HCT116 (cell line): ENCODE results near the gene SPTSSA. TPM values are rescaled to one million over a fixed set of nuclear protein-coding genes. Genes with fewer than 3 reads are reported as not detected.

Source experiments
- ATAC-seq: fragments of 200-7000 bp; cut with Tn5 transposase; 2 replicates; pipeline ENCODE4 v1.9.1; 2020; ENCODE audit warnings: mild to moderate bottlenecking, moderate library complexity
- BruUV-seq: library from RNA; stranded (reverse); fragments of 400-500 nt; replicated peaks from 2 replicates; lab custom pipeline; 2021; lab: Mats Ljungman, UMichigan
- CTCF ChIA-PET: fragments of 300-600 bp; sonication (Branson Sonifier 250); formaldehyde crosslinking; loops from one replicate; lab custom pipeline; 2021; ENCODE audit warnings: antibody characterized with exemption; lab: Charles Lee
- POLR2A ChIA-PET: fragments of 300-600, 350-600 bp; sonication (Branson Sonifier 250); formaldehyde crosslinking; loops from one replicate; lab custom pipeline; 2021; ENCODE audit warnings: antibody characterized with exemption; lab: Charles Lee
- RAD21 ChIA-PET, 2 experiments: fragments of 300-600 bp; sonication (Branson Sonifier 250); formaldehyde crosslinking; loops; one replicate each; lab custom pipeline; 2023; ENCODE audit warnings: low total read pairs in 2 of 2; ENCODE audit not compliant: uncharacterized antibody in 2 of 2, unreplicated experiment in 2 of 2, low non-redundant PET in 1 of 2; lab: Charles Lee
- DNase-seq: peaks from one replicate; pipeline ENCODE4 v3.0.0-alpha.2; 2010; ENCODE audit warnings: low read depth, low spot score
- H2AFZ ChIP-seq: fragments of 200-600 bp; shearing (Covaris generic), sonication (generic); 2 replicates; pipeline ENCODE4 v1.6.1; 2017; ENCODE audit warnings: low read depth, mixed run types, mixed read lengths, antibody characterized with exemption, low read length; ENCODE audit not compliant: poor library complexity, severe bottlenecking
- H3K27ac ChIP-seq: 2 replicates; pipeline ENCODE4 v1.5.1; 2012; ENCODE audit warnings: low read depth, low read length
- H3K27me3 ChIP-seq: fragments of 200-600 bp; sonication (generic); 2 replicates; pipeline ENCODE4 v1.6.1; 2016; ENCODE audit warnings: mixed run types, low read length, mixed read lengths; ENCODE audit not compliant: insufficient read depth
- H3K36me3 ChIP-seq, 2 experiments: fragments of 200-500 bp in 1 of 2; fragments of 200-600 bp in 1 of 2; sonication (Bioruptor generic) in 1 of 2; sonication (generic) in 1 of 2; 2 replicates each; pipeline versions ENCODE4 v1.5.1 to v1.6.1; 2014 to 2016; ENCODE audit warnings: low read length in 2 of 2, inconsistent platforms in 1 of 2, mixed read lengths in 1 of 2, mixed run types in 1 of 2; ENCODE audit not compliant: insufficient read depth in 2 of 2, control insufficient read depth in 1 of 2
- H3K4me1 ChIP-seq, 2 experiments: fragments of 200-600 bp in 1 of 2; sonication (generic) in 1 of 2; 2 replicates each; pipeline versions ENCODE4 v1.5.1 to v1.6.1; 2012 to 2017; ENCODE audit warnings: low read length in 2 of 2, inconsistent platforms in 1 of 2, mild to moderate bottlenecking in 1 of 2, mixed read lengths in 1 of 2, mixed run types in 1 of 2, moderate library complexity in 1 of 2; ENCODE audit not compliant: insufficient read depth in 2 of 2, control insufficient read depth in 1 of 2
- H3K4me2 ChIP-seq: fragments of 200-600 bp; sonication (generic); 2 replicates; pipeline ENCODE4 v1.6.1; 2017; ENCODE audit warnings: mixed run types, low read length, mixed read lengths
- H3K4me3 ChIP-seq, 2 experiments: fragments of 200-600 bp in 1 of 2; sonication (generic) in 1 of 2; replicated peaks in 1 of 2; 2 replicates each; pipeline ENCODE4 v1.5.1; 2011 to 2016; ENCODE audit warnings: low read length in 2 of 2, control low read depth in 1 of 2, low read depth in 1 of 2, mild to moderate bottlenecking in 1 of 2, mixed read lengths in 1 of 2, mixed run types in 1 of 2
- H3K79me2 ChIP-seq: fragments of 200-600 bp; sonication (generic); 2 replicates; pipeline ENCODE4 v1.6.1; 2017; ENCODE audit warnings: mild to moderate bottlenecking, mixed run types, low read length, moderate library complexity, mixed read lengths; ENCODE audit not compliant: insufficient read depth
- H3K9ac ChIP-seq: fragments of 200-600 bp; sonication (generic); 2 replicates; pipeline ENCODE4 v1.6.1; 2016; ENCODE audit warnings: low read length, mixed read lengths
- H3K9me2 ChIP-seq: fragments of 200-600 bp; sonication (generic), shearing (Covaris generic); 2 replicates; pipeline ENCODE4 v1.6.1; 2017; ENCODE audit warnings: mixed run types, mild to moderate bottlenecking, moderate library complexity; ENCODE audit not compliant: insufficient read depth
- H3K9me3 ChIP-seq, 2 experiments: fragments of 200-500 bp in 1 of 2; fragments of 200-600 bp in 1 of 2; sonication (Bioruptor generic) in 1 of 2; sonication (generic) in 1 of 2; 2 replicates each; pipeline ENCODE4 v1.6.1; 2014 to 2017; ENCODE audit warnings: low read length in 2 of 2, mixed read lengths in 2 of 2, inconsistent platforms in 1 of 2, low read depth in 1 of 2, mild to moderate bottlenecking in 1 of 2, mixed run types in 1 of 2, moderate library complexity in 1 of 2; ENCODE audit not compliant: control insufficient read depth in 1 of 2, insufficient read depth in 1 of 2
- H4K20me1 ChIP-seq: fragments of 200-600 bp; sonication (generic), shearing (Covaris generic); 2 replicates; pipeline ENCODE4 v1.6.1; 2017; ENCODE audit warnings: mixed run types, mild to moderate bottlenecking, moderate library complexity; ENCODE audit not compliant: insufficient read depth
- ATF3 ChIP-seq: IDR thresholded peaks from 2 replicates; pipeline ENCODE4 v1.6.1; 2012
- CBX3 ChIP-seq: IDR thresholded peaks from 2 replicates; pipeline ENCODE4 v1.6.1; 2012; ENCODE audit warnings: low read depth
- CEBPB ChIP-seq: IDR thresholded peaks from 2 replicates; pipeline ENCODE4 v1.6.1; 2012; ENCODE audit warnings: low read depth
- CTCF ChIP-seq, 3 experiments: fragments of 200-600 bp in 1 of 3; sonication (generic) in 1 of 3; IDR thresholded peaks in 2 of 3; conservative IDR thresholded peaks in 1 of 3; 2 replicates each; pipeline ENCODE4 v1.5.1; 2012 to 2017; ENCODE audit warnings: low read depth in 2 of 3, low read length in 2 of 3, antibody characterized with exemption in 1 of 3, borderline replicate concordance in 1 of 3, control low read depth in 1 of 3, mild to moderate bottlenecking in 1 of 3, mixed read lengths in 1 of 3, mixed run types in 1 of 3, moderate library complexity in 1 of 3; ENCODE audit not compliant: insufficient read depth in 1 of 3
- EGR1 ChIP-seq: IDR thresholded peaks from 2 replicates; pipeline ENCODE4 v1.6.1; 2012; ENCODE audit warnings: low read depth
- EZH2 ChIP-seq: fragments of 200-600 bp; sonication (generic); IDR thresholded peaks from 2 replicates; pipeline ENCODE4 v1.6.1; 2017; ENCODE audit warnings: antibody characterized with exemption, mixed run types
- EZH2phosphoT487 ChIP-seq: fragments of 200-600 bp; IDR thresholded peaks from 2 replicates; pipeline ENCODE4 v1.6.1; 2018; ENCODE audit warnings: antibody characterized with exemption, borderline replicate concordance
- FOSL1 ChIP-seq: IDR thresholded peaks from 2 replicates; pipeline ENCODE4 v1.6.1; 2012; ENCODE audit warnings: low read depth
- JUND ChIP-seq: IDR thresholded peaks from 2 replicates; pipeline ENCODE4 v1.6.1; 2012
- MAX ChIP-seq: IDR thresholded peaks from 2 replicates; pipeline ENCODE4 v1.6.1; 2012
- POLR2A ChIP-seq: IDR thresholded peaks from 2 replicates; pipeline ENCODE4 v1.7.0; 2011; ENCODE audit warnings: borderline replicate concordance; ENCODE audit not compliant: insufficient read depth, insufficient read length; ENCODE audit errors: extremely low read depth
- REST ChIP-seq: IDR thresholded peaks from 2 replicates; pipeline ENCODE4 v1.6.1; 2012; ENCODE audit warnings: low read depth
- SIN3A ChIP-seq: IDR thresholded peaks from 2 replicates; pipeline ENCODE4 v1.6.1; 2012; ENCODE audit warnings: low read depth
- SP1 ChIP-seq: IDR thresholded peaks from 2 replicates; pipeline ENCODE4 v1.6.1; 2012; ENCODE audit warnings: low read depth
- SRF ChIP-seq: IDR thresholded peaks from 2 replicates; pipeline ENCODE4 v1.6.1; 2012; ENCODE audit warnings: low read depth
- YY1 ChIP-seq: IDR thresholded peaks from 2 replicates; pipeline ENCODE4 v1.6.1; 2011; ENCODE audit warnings: low read length, low read depth, moderate library complexity, mild to moderate bottlenecking; ENCODE audit not compliant: insufficient replicate concordance; ENCODE audit errors: extremely low read depth
- ZFX ChIP-seq: fragments of 450-650 bp; IDR thresholded peaks from 2 replicates; pipeline ENCODE4 v1.6.1; 2017
- ZNF274 ChIP-seq: fragments of 200-500 bp; sonication (Bioruptor generic); IDR thresholded peaks from 2 replicates; pipeline ENCODE4 v1.6.1; 2014; ENCODE audit warnings: mild to moderate bottlenecking, low read depth, low read length, inconsistent platforms
- intact Hi-C: fragments of 100-400 bp; cut with micrococcal nuclease; formaldehyde crosslinking; loops from 2 replicates; pipeline ENCODE4 v1.10.0; 2022
- total RNA-seq: library from RNA; stranded (reverse); gene quantifications from one replicate; pipeline ENCODE4 v1.2.1, GENCODE V29; 2021; ENCODE audit not compliant: unreplicated experiment

The SPTSSA gene
- total RNA-seq, 1 experiment from 2014 or later = 17.0 TPM

GRCh38 chr14:34409721-34410120 lies 52.3 kb downstream of the SPTSSA start (continued):
- TF ChIP-seq REST = no peak
- no peak for TF ChIP-seq FOSL1
- no peak for TF ChIP-seq EZH2
- TF ChIP-seq JUND = no peak

- ATAC-seq = no peak
- no peaks in the 10 kb centered on the region for H4K20me1 ChIP-seq
- RAD21 ChIA-PET = no interaction called here
- H3K27me3 ChIP-seq = no peaks in the 10 kb centered on the region
- CTCF ChIA-PET = no interaction called here
- DNase-seq = no peak
- H3K9ac ChIP-seq = no peak overlapping the region
- no TSS peak for BruUV-seq
- H3K4me2 ChIP-seq = no peak overlapping the region
- H3K36me3 ChIP-seq = no peaks in the 10 kb centered on the region
- H3K9me2 ChIP-seq = no peaks in the 10 kb centered on the region
- no peak overlapping the region for H3K27ac ChIP-seq
- H3K4me3 ChIP-seq = no peak overlapping the region
- no peaks in the 10 kb centered on the region for H3K9me3 ChIP-seq
- H2AFZ ChIP-seq = no peak overlapping the region
- no peaks in the 10 kb centered on the region for H3K79me2 ChIP-seq
- POLR2A ChIA-PET = no interaction called here
- intact Hi-C loops = no loop called here
- no peaks in the 10 kb centered on the region for H3K4me1 ChIP-seq
- TF ChIP-seq ZFX (no peak), EZH2 (no peak), EGR1 (no peak), CEBPB (no peak), CBX3 (no peak), REST (no peak), MAX (no peak), YY1 (no peak), SRF (no peak), SIN3A (no peak), EZH2phosphoT487 (no peak), ZNF274 (no peak), CTCF (IDR thresholded peaks at IDR 0.05 in 2 of 3, conservative IDR thresholded peaks at IDR 0.05 in 1 of 3; ENCODE audit: borderline replicate concordance in 1 of 3, insufficient read depth in 1 of 3, low read depth in 2 of 3, low read length in 2 of 3) (no peak), ATF3 (no peak), POLR2A (no peak), SP1 (no peak)
Measured at GRCh38 chr14:34407951-34408350, 54.1 kb downstream of the SPTSSA start.
